Endodermal cell (in vitro differentiated cells): ENCODE results near the gene SBDS. TPM values are rescaled to one million over a fixed set of nuclear protein-coding genes. Genes with fewer than 3 reads are reported as not detected.
"Not testable (repeated sequence)": the region's sequence is repeated elsewhere in the genome, so short reads cannot be mapped to it uniquely, and the experiment has no call there.

Source experiments
- DNase-seq: peaks from one replicate; pipeline ENCODE4 v3.0.0-alpha.2; 2017
- H3K27ac ChIP-seq: 2 replicates; pipeline ENCODE4 v1.5.1; 2013; ENCODE audit warnings: mild to moderate bottlenecking, low read depth, low read length, moderate library complexity
- H3K27me3 ChIP-seq: 2 replicates; pipeline ENCODE4 v1.6.1; 2013; ENCODE audit warnings: mild to moderate bottlenecking, low read length, moderate library complexity; ENCODE audit not compliant: insufficient read depth, control insufficient read depth, poor library complexity, severe bottlenecking
- H3K36me3 ChIP-seq: 2 replicates; pipeline ENCODE4 v1.7.0; 2013; ENCODE audit warnings: mild to moderate bottlenecking, low read length, moderate library complexity; ENCODE audit not compliant: control insufficient read depth, insufficient read depth
- H3K4me1 ChIP-seq: one replicate; pipeline ENCODE4 v1.7.0; 2013; ENCODE audit warnings: low read length; ENCODE audit not compliant: control insufficient read depth, insufficient read depth
- H3K4me3 ChIP-seq: 2 replicates; pipeline ENCODE4 v1.5.1; 2013; ENCODE audit warnings: mild to moderate bottlenecking, low read length, moderate library complexity
- H3K9ac ChIP-seq: 2 replicates; pipeline ENCODE4 v1.6.1; 2013; ENCODE audit warnings: mild to moderate bottlenecking, low read length, moderate library complexity; ENCODE audit not compliant: poor library complexity, severe bottlenecking; ENCODE audit errors: extremely low read depth
- H3K9me3 ChIP-seq: 2 replicates; pipeline ENCODE4 v1.6.1; 2013; ENCODE audit warnings: mild to moderate bottlenecking, low read length, moderate library complexity; ENCODE audit not compliant: control insufficient read depth
- H3K27ac Mint-ChIP-seq: 2 replicates; pipeline ENCODE4 v1.8.0; 2020; ENCODE audit warnings: mixed read lengths
- H3K27me3 Mint-ChIP-seq: 2 replicates; pipeline ENCODE4 v1.8.0; 2021; ENCODE audit warnings: mild to moderate bottlenecking, mixed read lengths; ENCODE audit not compliant: insufficient read depth
- H3K36me3 Mint-ChIP-seq: 2 replicates; pipeline ENCODE4 v1.8.0; 2020; ENCODE audit warnings: low read depth, mixed read lengths
- H3K4me1 Mint-ChIP-seq: 2 replicates; pipeline ENCODE4 v1.8.0; 2020; ENCODE audit warnings: mixed read lengths
- H3K4me3 Mint-ChIP-seq: 2 replicates; pipeline ENCODE4 v1.8.0; 2020; ENCODE audit warnings: mild to moderate bottlenecking, moderate library complexity, mixed read lengths
- H3K9me3 Mint-ChIP-seq: 2 replicates; pipeline ENCODE4 v1.8.0; 2020; ENCODE audit warnings: mild to moderate bottlenecking, mixed read lengths
- WGBS, 2 experiments: methylation state at CpG; one replicate each; pipeline versions ENCODE4 v1.1.5 to v1.1.7; 2013; ENCODE audit warnings: missing lambda C conversion rate in 2 of 2, mixed read lengths in 1 of 2; ENCODE audit not compliant: insufficient coverage in 1 of 2, insufficient read length in 1 of 2; 5-methylcytosine and 5-hydroxymethylcytosine counted together
- long read RNA-seq, 4 experiments: library from polyadenylated mRNA in 2 of 4; library from RNA in 1 of 4; library from capped mRNA in 1 of 4; stranded (forward) in 3 of 4; unstranded in 1 of 4; transcript quantifications; one replicate each; pipeline ENCODE4 v2.0.0, GENCODE V29; 2020 to 2021; ENCODE audit warnings: inconsistent platforms in 1 of 4
- polyA plus RNA-seq, 2 experiments: library from polyadenylated mRNA; stranded (reverse); fragments of 50-300 nt; gene quantifications; one replicate each; pipeline ENCODE4 v1.2.3, GENCODE V29; 2013
- total RNA-seq, 2 donors: library from RNA; stranded (reverse); fragmentation: NEBNext Ultra II Directional in 1 of 2; extraction: Animal tissue kit (Norgen Biotek cat#: 25700) in 1 of 2; gene quantifications; 2 replicates in 1 of 2; 3 replicates in 1 of 2; pipeline ENCODE4 v1.2.1, GENCODE V29; 2021
- TF ChIP-seq, protein P1 (sequence below): fragments of 200-600 bp; sonication (generic); conservative IDR thresholded peaks from 2 replicates; pipeline ENCODE4 v1.5.0; 2021; ENCODE audit warnings: antibody characterized with exemption, mild to moderate bottlenecking

SBDS gene
- 10 to 100 TPM; 22.6 to 28.5 TPM for total RNA-seq
- polyA plus RNA-seq (2013, experiment 1 of 2) = 37.9 TPM
- polyA plus RNA-seq (2013, experiment 2 of 2) = 35.9 TPM
- long read RNA-seq, experiment 1, transcript SBDS-201 (5 exons, 1,631 nt) = major isoform, 12 of 14 reads
- long read RNA-seq, experiment 1, partial matches to known transcripts = 1 of 14 reads
- long read RNA-seq, experiment 1, other reads (novel, unspliced or antisense) = 1 of 14 reads
- long read RNA-seq, experiment 2, transcript SBDS-201 (5 exons, 1,631 nt) = major isoform, 43 of 48 reads
- long read RNA-seq, experiment 2, partial matches to known transcripts = 4 of 48 reads
- long read RNA-seq, experiment 2, other reads (novel, unspliced or antisense) = 1 of 48 reads
- long read RNA-seq, experiment 3, transcript SBDS-201 (5 exons, 1,631 nt) = major isoform, 143 of 147 reads
- long read RNA-seq, experiment 3, partial matches to known transcripts = 3 of 147 reads
- long read RNA-seq, experiment 3, other reads (novel, unspliced or antisense) = 1 of 147 reads
- long read RNA-seq, experiment 4, transcript SBDS-201 (5 exons, 1,631 nt) = major isoform, 46 of 63 reads
- long read RNA-seq, experiment 4, partial matches to known transcripts = 14 of 63 reads
- long read RNA-seq, experiment 4, other reads (novel, unspliced or antisense) = 3 of 63 reads

DNA sequence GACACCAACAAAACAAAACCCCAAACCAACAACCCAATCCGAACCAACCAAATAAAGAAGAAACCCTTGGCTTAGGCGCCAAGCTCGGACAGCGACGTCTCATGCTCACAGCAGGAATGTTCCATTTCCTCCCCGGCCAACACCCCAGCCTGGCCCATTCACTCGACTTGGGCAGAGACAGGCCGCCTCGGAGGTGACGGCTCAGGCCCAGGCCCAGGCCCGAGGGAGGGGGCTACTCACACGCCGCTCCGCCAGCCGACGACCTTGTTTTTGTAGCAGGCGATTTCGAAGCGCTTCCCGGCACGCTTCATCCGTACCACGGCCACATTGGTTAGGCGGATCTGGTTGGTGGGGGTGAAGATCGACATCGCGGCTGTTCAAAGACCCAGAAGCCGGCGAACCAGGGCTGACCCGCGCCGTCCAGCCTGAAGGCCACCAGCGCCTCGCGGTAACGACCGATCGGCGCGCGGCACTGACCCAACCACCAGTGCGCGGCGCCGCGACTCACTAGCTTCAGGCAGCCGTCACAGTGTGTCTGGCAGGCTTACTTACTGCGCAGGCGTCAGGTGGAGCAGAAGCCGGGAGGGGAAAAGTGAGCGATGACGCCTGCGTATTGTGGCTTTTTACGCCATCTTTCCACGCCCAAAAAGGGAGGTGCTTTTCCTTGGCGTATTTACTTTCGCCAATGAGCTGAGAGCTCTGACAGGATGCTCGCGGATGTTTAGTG is at the start of gene SBDS:
SBDS (minus strand) TSS at position 537 of the 727 bp plus-strand sequence; CDS start at position 368, 169 bp downstream.
- peak within 1 kb of the TSS; percentile 92 for H3K4me3 ChIP-seq
- not testable (repeated sequence) for H3K27me3 Mint-ChIP-seq, H3K4me1 Mint-ChIP-seq, H3K9me3 ChIP-seq, H3K9me3 Mint-ChIP-seq, H3K4me1 ChIP-seq, H3K27me3 ChIP-seq
- WGBS, 2 experiments = 0% methylated on average over 19 to 59 of the region's 59 CpGs
- H3K36me3 ChIP-seq = peaks cover 15% of the 10 kb centered on the region
- H3K9ac ChIP-seq = peak within 1 kb of the TSS; percentile 94
- Mint-ChIP-seq H3K36me3 (peaks cover 32% of the 10 kb centered on the region), H3K27ac (peak within 1 kb of the TSS; percentile 99), H3K4me3 (peak within 1 kb of the TSS; percentile 95)
- DNase-seq = peak; percentile 97
- H3K27ac ChIP-seq = peak within 1 kb of the TSS; percentile 93

- not testable (repeated sequence) for H3K27ac ChIP-seq
Observed at GRCh38 chr7:67043559-67043930, 48.2 kb upstream of the SBDS start.

DNA sequence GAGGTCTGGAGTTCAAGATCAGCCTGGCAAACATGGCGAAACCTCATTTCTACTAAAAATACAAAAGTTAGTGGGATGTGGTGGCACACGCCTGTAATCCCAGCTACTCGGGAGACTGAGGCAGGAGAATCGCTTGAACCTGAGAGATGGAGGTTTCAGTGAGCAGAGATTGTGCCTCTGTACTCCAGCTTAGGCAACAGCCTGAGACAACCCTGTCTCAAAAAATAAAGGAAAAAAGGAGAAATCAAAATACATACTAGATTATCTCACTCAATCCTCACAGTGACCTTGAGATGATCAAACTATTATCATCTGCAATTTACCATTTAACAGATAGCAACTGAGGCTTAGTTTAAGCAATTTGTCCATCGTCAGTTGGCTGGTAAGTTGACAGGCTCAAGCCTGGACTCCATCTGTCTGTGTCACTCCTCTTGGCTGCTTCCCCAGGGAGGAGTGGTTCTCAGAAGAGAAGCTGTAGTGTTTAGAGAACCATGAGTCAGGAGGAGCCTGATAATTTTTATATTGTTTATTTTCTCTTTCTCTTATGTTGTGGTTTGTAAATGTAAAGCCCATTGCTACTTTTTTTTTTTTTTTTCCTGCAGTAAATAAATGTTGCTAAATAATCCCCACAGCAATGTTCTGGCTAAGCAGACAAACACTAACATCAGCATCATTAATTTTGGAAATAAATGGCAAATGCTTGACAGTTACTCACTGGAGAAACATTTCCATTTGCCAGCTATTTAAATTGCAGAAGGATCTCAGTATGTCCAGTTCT is 47.6 kb upstream of the SBDS start:
- H3K4me3 ChIP-seq, H3K4me1 ChIP-seq, H3K9me3 Mint-ChIP-seq, H3K4me1 Mint-ChIP-seq, H3K9me3 ChIP-seq, H3K4me3 Mint-ChIP-seq, H3K27ac ChIP-seq, H3K9ac ChIP-seq, H3K27ac Mint-ChIP-seq, DNase-seq, H3K27me3 ChIP-seq, H3K36me3 ChIP-seq, H3K27me3 Mint-ChIP-seq: not testable (repeated sequence)
- H3K36me3 Mint-ChIP-seq = peaks cover 17% of the 10 kb centered on the region
- 93 to 95% methylated on average over 3 to 4 of the region's 5 CpGs for WGBS, 2 experiments

More at GRCh38 chr7:67043559-67043930, 48.2 kb upstream of the SBDS start:
- WGBS, 2 experiments = 99 to 100% methylated on average over 3 to 4 of the region's 4 CpGs
- H3K9me3 ChIP-seq, H3K27me3 Mint-ChIP-seq, H3K36me3 ChIP-seq, H3K4me3 ChIP-seq, H3K27me3 ChIP-seq, H3K4me1 Mint-ChIP-seq, H3K9me3 Mint-ChIP-seq, H3K9ac ChIP-seq, H3K27ac Mint-ChIP-seq, H3K4me3 Mint-ChIP-seq, H3K4me1 ChIP-seq, DNase-seq: not testable (repeated sequence)
- peaks cover 17% of the 10 kb centered on the region for H3K36me3 Mint-ChIP-seq

GRCh38 chr7:67040832-67041231 is 45.4 kb upstream of the SBDS start:
- H3K4me3 Mint-ChIP-seq, H3K27me3 Mint-ChIP-seq, H3K9me3 ChIP-seq: not testable (repeated sequence)

GRCh38 chr7:67036432-67037395 is 41.3 kb upstream of the SBDS start:
- not testable (repeated sequence) for H3K4me3 ChIP-seq

More at GRCh38 chr7:67040832-67041231, 45.4 kb upstream of the SBDS start:
- not testable (repeated sequence) for H3K9me3 Mint-ChIP-seq, H3K4me1 ChIP-seq, H3K27ac Mint-ChIP-seq, H3K9ac ChIP-seq, DNase-seq, H3K27ac ChIP-seq, H3K36me3 ChIP-seq, H3K4me3 ChIP-seq, H3K27me3 ChIP-seq, H3K4me1 Mint-ChIP-seq
- H3K36me3 Mint-ChIP-seq = peaks cover 20% of the 10 kb centered on the region
- TF ChIP-seq, protein P1, sequence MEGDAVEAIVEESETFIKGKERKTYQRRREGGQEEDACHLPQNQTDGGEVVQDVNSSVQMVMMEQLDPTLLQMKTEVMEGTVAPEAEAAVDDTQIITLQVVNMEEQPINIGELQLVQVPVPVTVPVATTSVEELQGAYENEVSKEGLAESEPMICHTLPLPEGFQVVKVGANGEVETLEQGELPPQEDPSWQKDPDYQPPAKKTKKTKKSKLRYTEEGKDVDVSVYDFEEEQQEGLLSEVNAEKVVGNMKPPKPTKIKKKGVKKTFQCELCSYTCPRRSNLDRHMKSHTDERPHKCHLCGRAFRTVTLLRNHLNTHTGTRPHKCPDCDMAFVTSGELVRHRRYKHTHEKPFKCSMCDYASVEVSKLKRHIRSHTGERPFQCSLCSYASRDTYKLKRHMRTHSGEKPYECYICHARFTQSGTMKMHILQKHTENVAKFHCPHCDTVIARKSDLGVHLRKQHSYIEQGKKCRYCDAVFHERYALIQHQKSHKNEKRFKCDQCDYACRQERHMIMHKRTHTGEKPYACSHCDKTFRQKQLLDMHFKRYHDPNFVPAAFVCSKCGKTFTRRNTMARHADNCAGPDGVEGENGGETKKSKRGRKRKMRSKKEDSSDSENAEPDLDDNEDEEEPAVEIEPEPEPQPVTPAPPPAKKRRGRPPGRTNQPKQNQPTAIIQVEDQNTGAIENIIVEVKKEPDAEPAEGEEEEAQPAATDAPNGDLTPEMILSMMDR = peak; percentile 69
- WGBS, 2 experiments = 46% methylated on average over 2 of the region's 2 CpGs; no CpG with 5 or more reads in 1 of the 2 experiments

More at GRCh38 chr7:67036432-67037395, 41.3 kb upstream of the SBDS start:
- H3K27ac ChIP-seq, H3K9me3 ChIP-seq, H3K27me3 ChIP-seq, H3K9ac ChIP-seq, H3K4me3 Mint-ChIP-seq, H3K4me1 ChIP-seq, H3K27me3 Mint-ChIP-seq, H3K27ac Mint-ChIP-seq, H3K4me1 Mint-ChIP-seq, DNase-seq: not testable (repeated sequence)
- H3K36me3 ChIP-seq = peaks cover 17% of the 10 kb centered on the region
- Mint-ChIP-seq H3K9me3 (peaks cover 10% of the 10 kb centered on the region), H3K36me3 (peaks cover 36% of the 10 kb centered on the region)
- WGBS, 2 experiments = 95 to 100% methylated on average over 3 to 9 of the region's 10 CpGs
